H9 (cell line): ENCODE data around the gene RELCH. TPM values are rescaled to one million over a fixed set of nuclear protein-coding genes. Genes with fewer than 3 reads are reported as not detected.

Experiments
- DNase-seq: peaks from one replicate; pipeline ENCODE4 v3.0.0-alpha.2; 2017
- H2AFZ ChIP-seq: one replicate; pipeline ENCODE4 v1.6.1; 2013; ENCODE audit warnings: mild to moderate bottlenecking, low read length, control low read depth, moderate library complexity
- H2AK5ac ChIP-seq: 2 replicates; pipeline ENCODE4 v1.6.1; 2013; ENCODE audit warnings: low read length, control low read depth, mixed read lengths; ENCODE audit not compliant: insufficient read length
- H2BK120ac ChIP-seq: one replicate; pipeline ENCODE4 v1.6.1; 2013; ENCODE audit warnings: low read depth, mild to moderate bottlenecking, low read length, control low read depth, inconsistent platforms; ENCODE audit not compliant: poor library complexity, severe bottlenecking
- H2BK12ac ChIP-seq: 2 replicates; pipeline ENCODE4 v1.6.1; 2013; ENCODE audit warnings: low read length, control low read depth, mixed read lengths, low read depth; ENCODE audit not compliant: insufficient read length
- H2BK15ac ChIP-seq: 2 replicates; pipeline ENCODE4 v1.6.1; 2013; ENCODE audit warnings: low read depth, low read length, control low read depth
- H2BK20ac ChIP-seq: one replicate; pipeline ENCODE4 v1.6.1; 2013; ENCODE audit warnings: low read depth, mild to moderate bottlenecking, low read length, control low read depth, inconsistent platforms; ENCODE audit not compliant: poor library complexity, severe bottlenecking
- H2BK5ac ChIP-seq: 2 replicates; pipeline ENCODE4 v1.6.1; 2013; ENCODE audit warnings: low read length, control low read depth, mixed read lengths; ENCODE audit not compliant: insufficient read length
- H3K14ac ChIP-seq: 2 replicates; pipeline ENCODE4 v1.6.1; 2013; ENCODE audit warnings: low read length, control low read depth; ENCODE audit not compliant: insufficient read depth
- H3K18ac ChIP-seq: 2 replicates; pipeline ENCODE4 v1.6.1; 2013; ENCODE audit warnings: low read depth, mild to moderate bottlenecking, mixed read lengths, low read length, control low read depth; ENCODE audit not compliant: insufficient read length
- H3K23ac ChIP-seq: 2 replicates; pipeline ENCODE4 v1.6.1; 2013; ENCODE audit warnings: low read length, control low read depth, mixed read lengths, low read depth; ENCODE audit not compliant: insufficient read length
- H3K23me2 ChIP-seq: 2 replicates; pipeline ENCODE4 v1.6.1; 2013; ENCODE audit warnings: low read depth, mild to moderate bottlenecking, mixed read lengths, low read length, control low read depth; ENCODE audit not compliant: insufficient read length, poor library complexity, severe bottlenecking
- H3K27ac ChIP-seq: 2 replicates; pipeline ENCODE4 v1.5.1; 2013; ENCODE audit warnings: low read length, control low read depth, mixed read lengths, low read depth; ENCODE audit not compliant: insufficient read length
- H3K27me3 ChIP-seq: 2 replicates; pipeline ENCODE4 v1.6.1; 2013; ENCODE audit warnings: low read length, control low read depth, inconsistent platforms; ENCODE audit not compliant: insufficient read depth
- H3K4ac ChIP-seq: 2 replicates; pipeline ENCODE4 v1.6.1; 2013; ENCODE audit warnings: low read depth, mild to moderate bottlenecking, control low read depth, inconsistent platforms, low read length, moderate library complexity
- H3K4me1 ChIP-seq: 2 replicates; pipeline ENCODE4 v1.6.1; 2013; ENCODE audit warnings: low read length, control low read depth, inconsistent platforms; ENCODE audit not compliant: insufficient read depth
- H3K4me2 ChIP-seq: 2 replicates; pipeline ENCODE4 v1.6.1; 2013; ENCODE audit warnings: low read length, control low read depth, mixed read lengths; ENCODE audit not compliant: insufficient read length, insufficient read depth
- H3K56ac ChIP-seq: 2 replicates; pipeline ENCODE4 v1.6.1; 2013; ENCODE audit warnings: low read depth, mild to moderate bottlenecking, mixed read lengths, low read length, control low read depth; ENCODE audit not compliant: insufficient read length
- H3K79me1 ChIP-seq: 2 replicates; pipeline ENCODE4 v1.6.1; 2013; ENCODE audit warnings: low read depth, mild to moderate bottlenecking, moderate library complexity, low read length, control low read depth, inconsistent platforms; ENCODE audit not compliant: insufficient read depth, poor library complexity, severe bottlenecking
- H3K79me2 ChIP-seq: 2 replicates; pipeline ENCODE4 v1.6.1; 2013; ENCODE audit warnings: low read length, control low read depth, inconsistent platforms; ENCODE audit not compliant: insufficient read depth
- H3K9ac ChIP-seq: 2 replicates; pipeline ENCODE4 v1.6.1; 2013; ENCODE audit warnings: low read length, control low read depth, mixed read lengths; ENCODE audit not compliant: insufficient read length; ENCODE audit errors: extremely low read depth
- H3K9me3 ChIP-seq: one replicate; pipeline ENCODE4 v1.6.1; 2013; ENCODE audit warnings: low read depth, low read length, inconsistent platforms; ENCODE audit not compliant: control insufficient read depth
- H3T11ph ChIP-seq: one replicate; pipeline ENCODE4 v1.6.1; 2013; ENCODE audit warnings: mild to moderate bottlenecking, low read length, control low read depth, inconsistent platforms
- H4K20me1 ChIP-seq: one replicate; pipeline ENCODE4 v1.6.1; 2013; ENCODE audit not compliant: control insufficient read depth, insufficient read length, insufficient read depth
- H4K5ac ChIP-seq: 2 replicates; pipeline ENCODE4 v1.6.1; 2013; ENCODE audit warnings: low read depth, mild to moderate bottlenecking, mixed read lengths, low read length, control low read depth; ENCODE audit not compliant: insufficient read length
- H4K8ac ChIP-seq: replicated peaks from 2 replicates; pipeline ENCODE4 v1.6.1; 2013; ENCODE audit warnings: low read length, control low read depth, mixed read lengths, low read depth; ENCODE audit not compliant: insufficient read length
- H4K91ac ChIP-seq: 2 replicates; pipeline ENCODE4 v1.6.1; 2013; ENCODE audit warnings: low read depth, mild to moderate bottlenecking, moderate library complexity, mixed read lengths, low read length, control low read depth; ENCODE audit not compliant: insufficient read length
- H3K27ac Mint-ChIP-seq, 3 experiments: 2 replicates in 2 of 3; 3 replicates in 1 of 3; pipeline ENCODE4 v1.8.0; 2020 to 2021; ENCODE audit warnings: mixed read lengths in 3 of 3, mild to moderate bottlenecking in 1 of 3, moderate library complexity in 1 of 3
- H3K27me3 Mint-ChIP-seq: 2 replicates; pipeline ENCODE4 v1.8.0; 2021; ENCODE audit warnings: low read depth, mild to moderate bottlenecking, moderate library complexity, mixed read lengths
- H3K36me3 Mint-ChIP-seq, 3 experiments: 2 replicates in 2 of 3; 3 replicates in 1 of 3; pipeline ENCODE4 v1.8.0; 2020 to 2021; ENCODE audit warnings: low read depth in 3 of 3, mixed read lengths in 3 of 3; ENCODE audit not compliant: insufficient read depth in 1 of 3
- H3K4me1 Mint-ChIP-seq, 2 experiments: 2 replicates each; pipeline ENCODE4 v1.8.0; 2020; ENCODE audit warnings: mixed read lengths in 2 of 2
- H3K4me3 Mint-ChIP-seq, 2 experiments: 2 replicates in 1 of 2; 3 replicates in 1 of 2; pipeline ENCODE4 v1.8.0; 2020 to 2021; ENCODE audit warnings: mild to moderate bottlenecking in 2 of 2, mixed read lengths in 2 of 2, moderate library complexity in 1 of 2
- H3K9me3 Mint-ChIP-seq, 2 experiments: 2 replicates in 1 of 2; 3 replicates in 1 of 2; pipeline ENCODE4 v1.8.0; 2020; ENCODE audit warnings: mild to moderate bottlenecking in 2 of 2, mixed read lengths in 2 of 2, moderate library complexity in 1 of 2
- CTCF ChIP-seq: fragments of 200-600 bp; sonication (generic); conservative IDR thresholded peaks from 3 replicates; pipeline ENCODE4 v1.8.0; 2021; ENCODE audit warnings: antibody characterized with exemption, mild to moderate bottlenecking
- WGBS: extraction: QIAGEN DNeasy Blood & Tissue Kit; methylation state at CpG from one replicate; pipeline ENCODE4 v1.1.7; 2013; ENCODE audit warnings: missing lambda C conversion rate, low lambda C conversion rate, mixed read lengths; ENCODE audit not compliant: insufficient read length; ENCODE audit errors: extremely low coverage; 5-methylcytosine and 5-hydroxymethylcytosine counted together
- total RNA-seq: library from RNA; stranded (reverse); gene quantifications from 2 replicates; pipeline ENCODE4 v1.2.1, GENCODE V29; 2021

RELCH gene
- total RNA-seq, 1 experiment from 2014 or later = 32.3 TPM

GRCh38 chr18:62343316-62343715 lies 156.3 kb downstream of the RELCH start:
- no peak overlapping the region for H2BK20ac ChIP-seq
- WGBS = no CpG with 5 or more reads among the region's 8 CpGs
- H2BK5ac ChIP-seq = no peak overlapping the region
- H2BK120ac ChIP-seq = no peak overlapping the region
- H4K8ac ChIP-seq = no peak overlapping the region
- DNase-seq = no peak
- no peak overlapping the region for H2AK5ac ChIP-seq
- H3T11ph ChIP-seq = no peak overlapping the region
- H3K4me2 ChIP-seq = no peak overlapping the region
- H3K18ac ChIP-seq = no peak overlapping the region
- H3K9me3 Mint-ChIP-seq = no peaks in the 10 kb centered on the region
- no peak overlapping the region for H3K27ac ChIP-seq
- no peak overlapping the region for H4K5ac ChIP-seq
- peaks cover 13% of the 10 kb centered on the region for H3K27me3 Mint-ChIP-seq
- H3K9ac ChIP-seq = no peak overlapping the region
- H3K79me1 ChIP-seq = no peaks in the 10 kb centered on the region
- no peak overlapping the region for H2BK15ac ChIP-seq
- no peak overlapping the region for H2BK12ac ChIP-seq
- H3K4me1 Mint-ChIP-seq = peaks cover 48 to 53% of the 10 kb centered on the region in 2 experiments
- no peak overlapping the region for H3K27ac Mint-ChIP-seq
- no peak overlapping the region for H3K14ac ChIP-seq
- H4K20me1 ChIP-seq = no peaks in the 10 kb centered on the region
- peaks cover 0 to 4% (median 0%) of the 10 kb centered on the region in 3 experiments; a peak in 2 of 7 replicates for H3K36me3 Mint-ChIP-seq
- no peak overlapping the region for H3K56ac ChIP-seq
- TF ChIP-seq CTCF = no peak
- no peaks in the 10 kb centered on the region for H3K9me3 ChIP-seq
- H3K23me2 ChIP-seq = no peaks in the 10 kb centered on the region
- no peak overlapping the region for H3K4ac ChIP-seq
- H3K4me3 Mint-ChIP-seq = no peak overlapping the region
- peaks cover 14% of the 10 kb centered on the region for H3K4me1 ChIP-seq
- H3K79me2 ChIP-seq = no peaks in the 10 kb centered on the region
- no peak overlapping the region for H3K23ac ChIP-seq
- H3K27me3 ChIP-seq = no peaks in the 10 kb centered on the region
- no peak overlapping the region for H4K91ac ChIP-seq
- no peak overlapping the region for H2AFZ ChIP-seq
